HG03280 (cell line): ENCODE measurements around the gene WNT11.

Source experiments
- ATAC-seq: cut with Tn5 transposase; IDR thresholded peaks from one replicate; pipeline ENCODE4 v1.9.1; 2021; ENCODE audit warnings: mild to moderate bottlenecking, moderate library complexity; ENCODE audit not compliant: unreplicated experiment

WNT11 gene

DNA sequence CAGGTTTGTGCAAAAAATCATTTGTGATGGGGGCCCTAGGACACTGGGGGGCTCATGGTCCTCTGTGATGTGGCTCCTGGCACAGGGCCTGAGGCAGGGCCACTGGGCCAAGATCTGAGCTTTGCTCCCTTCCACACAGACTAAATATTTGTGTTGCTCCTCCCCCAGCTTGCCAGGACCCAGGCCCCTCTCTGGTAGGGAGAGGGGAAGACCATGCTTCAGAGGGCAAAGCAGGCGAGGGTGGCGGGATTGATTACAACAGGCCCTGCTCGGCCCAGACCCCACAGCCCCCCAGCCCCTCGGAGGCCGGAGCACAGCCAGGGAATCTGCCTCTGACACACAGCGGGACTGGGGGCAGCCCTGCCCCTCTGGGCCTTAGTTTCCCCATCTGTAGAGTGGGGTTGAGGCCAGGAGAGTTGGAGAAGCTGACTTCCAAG, 29.0 kb downstream of the WNT11 start:
- ATAC-seq: no peak

DNA sequence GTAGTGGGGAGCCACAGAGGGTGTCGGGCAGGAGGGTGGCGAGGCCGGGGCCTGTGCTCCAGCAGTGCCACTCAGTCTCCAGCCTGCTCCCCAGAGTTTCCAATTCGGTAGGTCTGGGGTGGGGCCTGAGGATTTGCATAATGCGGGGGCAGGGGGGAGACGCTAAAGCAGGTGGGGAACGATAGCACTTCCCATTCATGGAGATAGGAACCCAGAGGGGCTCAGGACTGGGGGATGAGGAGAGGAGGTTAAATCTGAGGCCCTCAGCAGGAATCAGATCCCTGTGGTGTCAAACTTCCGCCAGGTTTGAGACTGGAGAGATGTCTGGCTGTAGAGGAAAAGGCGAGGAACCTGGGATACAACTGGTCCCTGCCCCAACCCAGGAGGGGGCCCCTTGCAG, 29.8 kb downstream of the WNT11 start:
- no peak for ATAC-seq

DNA sequence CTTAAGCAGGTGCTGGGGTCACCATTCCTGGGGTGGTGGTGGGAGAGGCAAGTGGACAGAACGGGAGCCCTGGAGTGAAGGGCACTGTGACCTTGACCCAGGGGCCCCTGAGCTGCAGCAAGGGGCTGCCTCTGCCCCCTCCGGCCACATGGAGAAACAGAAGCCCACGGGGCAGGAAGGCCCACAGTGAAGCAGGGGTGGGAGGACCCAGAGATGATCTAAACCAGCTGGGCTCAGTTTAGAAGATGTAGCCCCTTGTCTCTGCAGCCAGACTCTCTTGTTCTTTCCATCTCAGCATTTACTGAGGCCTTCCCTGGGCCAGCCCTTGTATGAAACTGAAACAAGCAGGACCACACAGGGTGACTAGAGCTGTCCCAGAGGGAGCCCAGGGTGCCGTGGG, 30.5 kb downstream of the WNT11 start:
- no peak for ATAC-seq

DNA sequence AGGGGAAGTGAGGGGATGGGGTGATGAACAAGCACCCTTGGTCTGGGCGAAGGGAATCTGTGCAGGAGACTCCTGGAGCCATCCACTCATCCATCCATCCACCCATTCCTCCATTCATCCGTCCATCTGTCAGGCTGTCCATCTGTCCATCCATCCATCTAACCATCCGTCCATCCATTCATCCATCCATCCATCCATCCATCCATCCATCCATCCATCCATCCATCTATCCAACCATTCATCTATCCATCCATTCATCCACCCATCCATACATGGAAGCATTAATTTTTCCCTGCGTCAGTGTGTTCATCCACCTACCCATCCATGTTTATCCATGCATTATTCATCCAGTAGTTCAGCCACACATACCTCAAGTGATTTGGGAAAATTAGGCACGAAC, 32.0 kb downstream of the WNT11 start:
- no peak for ATAC-seq

DNA sequence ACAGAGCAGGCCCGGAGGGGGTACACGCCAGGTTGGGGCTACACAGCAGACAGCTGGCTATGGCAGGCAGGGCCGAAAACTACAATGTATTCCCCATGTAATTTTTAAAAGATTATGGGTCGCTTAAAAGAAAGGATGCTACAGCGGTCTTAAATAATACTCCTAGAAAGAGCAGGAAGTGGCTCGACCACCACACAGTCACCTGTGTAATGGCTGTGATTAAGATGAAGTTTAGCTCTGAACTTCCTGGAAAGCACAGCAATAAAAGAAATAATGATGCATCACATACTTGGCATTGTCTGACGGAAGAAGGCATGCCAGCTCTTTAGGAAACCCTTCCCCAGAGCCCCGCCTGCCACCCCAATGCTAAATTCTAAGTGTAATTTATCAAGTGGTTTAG, 32.6 kb downstream of the WNT11 start:
- ATAC-seq: no peak

DNA sequence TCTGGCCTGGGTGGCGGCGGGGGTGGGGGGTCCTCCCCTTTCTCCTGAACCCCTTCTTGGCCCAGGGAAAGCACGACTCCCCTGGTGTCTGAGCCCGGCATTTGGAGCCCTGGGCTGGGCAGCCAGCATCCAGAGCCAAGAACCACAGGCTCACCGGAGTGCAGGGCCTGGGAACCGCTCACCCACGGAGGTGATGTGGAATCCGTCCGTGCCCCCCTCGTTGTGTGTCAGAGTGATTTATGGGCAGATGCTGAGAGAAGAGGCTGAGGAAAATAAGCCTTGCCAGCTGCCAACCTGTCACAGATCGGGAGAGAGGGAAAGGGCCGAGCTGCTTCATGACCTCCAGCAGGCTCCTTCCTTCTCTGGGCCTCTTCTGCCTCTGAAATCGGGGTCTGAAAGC, 33.7 kb downstream of the WNT11 start:
- ATAC-seq: no peak

DNA sequence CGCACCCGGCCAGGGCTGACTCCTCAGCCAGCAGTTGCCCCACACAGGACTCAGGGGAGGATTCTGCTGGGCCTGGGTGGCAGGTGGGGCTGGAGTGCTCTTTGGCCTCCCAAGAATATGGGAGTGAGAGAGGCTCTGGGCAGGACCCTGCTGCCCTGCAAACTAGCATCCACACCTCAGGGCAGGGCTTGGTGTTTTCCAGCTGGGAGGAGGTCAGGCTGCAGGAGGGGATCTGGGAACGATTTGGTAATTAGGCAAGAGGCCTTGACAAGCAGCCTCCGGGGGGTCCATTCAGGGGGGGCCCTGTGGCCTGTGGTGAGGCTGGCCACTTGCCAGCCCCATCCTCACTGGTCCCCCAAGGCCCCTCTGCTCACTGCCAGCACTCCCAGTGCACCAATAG, 35.8 kb downstream of the WNT11 start:
- ATAC-seq: no peak

DNA sequence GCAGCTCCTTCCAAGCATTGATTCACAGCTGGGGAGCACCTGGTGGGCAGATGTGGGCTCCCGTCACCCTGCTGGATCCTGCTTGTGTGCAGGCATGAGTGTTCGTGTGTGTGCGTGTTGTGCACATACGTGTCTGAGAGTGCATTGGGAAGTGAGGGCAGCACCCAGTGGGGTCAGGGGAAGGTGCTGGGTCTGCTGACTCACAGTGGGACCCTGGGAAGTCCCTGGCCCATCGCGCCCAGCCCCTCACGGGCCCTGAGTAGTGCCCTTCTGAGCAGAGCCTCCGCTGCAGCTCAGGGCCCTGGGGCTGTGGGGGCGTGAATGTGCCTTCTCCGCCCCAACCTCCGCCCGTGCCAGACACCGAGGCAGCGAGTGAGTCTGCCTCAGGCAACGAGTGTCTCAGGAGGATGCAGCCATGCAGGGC, 36.8 kb downstream of the WNT11 start:
- no peak for ATAC-seq

DNA sequence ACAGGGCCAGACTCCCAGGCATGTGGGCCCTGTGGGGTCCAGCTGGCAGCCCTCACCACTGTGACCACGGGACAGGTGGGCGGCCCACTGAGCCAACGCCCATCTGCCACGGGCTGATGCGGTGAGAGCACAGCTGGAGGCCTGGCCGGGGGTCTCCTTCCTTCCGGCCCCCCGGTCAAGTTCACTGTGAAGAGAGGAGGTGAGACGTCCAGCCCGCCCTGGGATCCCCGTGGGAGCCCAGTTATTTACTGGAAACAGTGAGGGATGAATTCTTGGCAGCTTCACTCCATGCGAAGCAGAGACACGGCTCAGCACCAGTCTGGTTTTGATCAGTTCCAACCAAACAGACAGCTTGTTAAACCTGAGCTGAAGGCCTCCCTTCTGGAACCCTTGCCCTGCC, 38.7 kb downstream of the WNT11 start:
- ATAC-seq: no peak

DNA sequence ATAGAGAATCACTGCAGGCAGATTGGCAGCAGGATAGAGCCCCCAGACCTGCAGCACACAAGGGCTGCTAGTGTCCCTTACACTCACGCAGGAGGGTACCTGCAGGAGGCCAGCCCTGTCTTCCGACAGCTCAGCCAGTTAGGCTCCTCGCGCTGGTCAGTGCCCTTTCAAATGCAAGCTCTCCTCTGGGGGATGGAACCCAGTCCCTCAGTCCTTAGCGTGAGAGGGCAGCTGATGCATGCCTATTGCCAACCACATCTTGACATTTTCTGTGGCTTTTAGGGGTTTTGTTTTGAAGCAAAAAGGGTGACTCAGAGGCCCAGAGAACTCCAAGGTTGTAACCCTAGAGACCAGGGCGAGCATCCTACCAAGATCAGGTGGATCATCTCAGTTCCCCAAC, 40.0 kb downstream of the WNT11 start:
- no peak for ATAC-seq

DNA sequence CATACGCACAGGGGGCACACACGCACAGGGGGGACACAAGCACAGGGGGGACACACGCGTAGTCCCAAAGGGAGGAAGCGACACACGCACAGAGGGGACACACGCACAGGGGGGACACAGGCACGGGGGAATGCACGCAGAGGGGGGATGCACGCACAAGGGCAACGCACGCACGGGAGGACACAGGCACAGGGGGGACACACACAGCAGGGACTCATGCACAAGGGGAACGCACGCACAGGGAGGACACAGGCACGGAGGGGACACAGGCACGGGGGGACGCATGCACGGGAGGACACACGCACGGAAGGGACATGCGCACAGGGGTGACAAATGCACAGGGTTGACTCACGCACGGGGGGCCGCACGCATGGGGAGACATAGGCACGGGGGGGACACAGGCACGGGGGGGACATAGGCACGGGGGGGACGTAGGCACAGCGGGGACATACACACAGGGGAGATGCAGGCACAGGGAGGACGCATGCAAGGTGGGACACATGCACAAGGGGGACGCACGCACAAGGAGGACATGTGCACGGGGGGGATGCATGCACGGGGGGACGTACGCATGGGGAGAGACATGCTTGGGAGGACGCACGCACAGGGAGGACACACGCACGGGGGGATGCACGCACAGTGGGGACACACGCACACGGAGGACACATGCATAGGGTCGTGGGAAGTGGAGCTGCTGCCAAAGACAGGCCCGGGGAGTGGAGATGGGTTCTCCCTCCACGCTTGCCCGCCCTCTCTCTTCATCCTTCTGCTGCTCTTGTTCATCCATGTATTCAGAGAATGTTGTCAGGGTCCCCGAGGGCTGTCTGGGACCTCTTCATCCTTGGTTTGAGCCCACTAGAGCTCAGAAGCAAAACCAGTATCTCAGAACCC, 41.2 kb downstream of the WNT11 start:
- ATAC-seq: no peak

DNA sequence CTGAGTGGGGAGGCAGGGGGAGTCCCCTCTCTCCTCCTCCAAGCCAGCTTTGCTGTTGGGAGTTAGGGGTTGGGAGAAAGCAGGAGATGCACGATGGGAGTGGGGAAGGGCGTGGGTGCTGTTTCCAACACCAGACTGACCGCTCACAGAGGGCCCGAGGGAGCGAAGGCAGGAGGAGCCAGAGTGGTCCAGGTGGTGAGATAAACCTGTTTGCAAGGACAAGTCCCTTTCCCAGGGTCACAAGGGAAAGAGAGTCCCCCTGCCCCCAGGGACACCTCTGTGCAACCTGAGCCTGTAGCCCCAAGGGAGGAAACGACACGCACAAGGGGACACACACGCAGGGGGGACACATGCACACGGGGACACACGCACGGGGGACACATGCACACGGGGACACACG, 42.2 kb downstream of the WNT11 start:
- no peak for ATAC-seq

DNA sequence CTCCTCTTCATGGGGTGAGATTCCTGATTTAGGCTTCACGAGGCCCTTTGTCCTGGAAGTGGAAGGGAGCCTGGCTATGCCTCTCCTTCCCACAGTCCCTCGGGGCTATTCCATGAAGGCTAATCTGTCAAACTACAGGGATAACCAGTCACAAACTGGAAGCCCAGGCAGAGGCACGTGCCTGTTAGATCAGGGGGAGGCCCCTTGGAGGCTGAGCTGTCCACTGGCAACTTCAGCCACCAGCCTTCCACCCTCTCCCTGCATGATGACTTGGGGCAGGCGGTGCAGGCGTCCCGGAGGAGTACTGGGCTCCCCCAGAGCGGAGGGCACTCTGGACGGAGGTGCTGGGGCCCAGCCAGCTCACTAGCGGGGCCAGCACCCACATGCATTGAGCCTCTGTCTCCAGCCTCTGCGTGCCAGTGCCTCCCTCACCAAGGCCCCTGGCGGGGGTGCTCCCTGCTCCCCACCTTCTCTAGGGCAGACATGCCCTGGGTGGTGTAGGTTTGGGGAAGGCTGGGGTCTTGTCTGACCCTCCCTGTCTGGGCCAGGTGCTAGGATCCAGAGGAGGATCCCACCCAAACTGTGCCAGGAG, 42.9 kb downstream of the WNT11 start:
- ATAC-seq: no peak

DNA sequence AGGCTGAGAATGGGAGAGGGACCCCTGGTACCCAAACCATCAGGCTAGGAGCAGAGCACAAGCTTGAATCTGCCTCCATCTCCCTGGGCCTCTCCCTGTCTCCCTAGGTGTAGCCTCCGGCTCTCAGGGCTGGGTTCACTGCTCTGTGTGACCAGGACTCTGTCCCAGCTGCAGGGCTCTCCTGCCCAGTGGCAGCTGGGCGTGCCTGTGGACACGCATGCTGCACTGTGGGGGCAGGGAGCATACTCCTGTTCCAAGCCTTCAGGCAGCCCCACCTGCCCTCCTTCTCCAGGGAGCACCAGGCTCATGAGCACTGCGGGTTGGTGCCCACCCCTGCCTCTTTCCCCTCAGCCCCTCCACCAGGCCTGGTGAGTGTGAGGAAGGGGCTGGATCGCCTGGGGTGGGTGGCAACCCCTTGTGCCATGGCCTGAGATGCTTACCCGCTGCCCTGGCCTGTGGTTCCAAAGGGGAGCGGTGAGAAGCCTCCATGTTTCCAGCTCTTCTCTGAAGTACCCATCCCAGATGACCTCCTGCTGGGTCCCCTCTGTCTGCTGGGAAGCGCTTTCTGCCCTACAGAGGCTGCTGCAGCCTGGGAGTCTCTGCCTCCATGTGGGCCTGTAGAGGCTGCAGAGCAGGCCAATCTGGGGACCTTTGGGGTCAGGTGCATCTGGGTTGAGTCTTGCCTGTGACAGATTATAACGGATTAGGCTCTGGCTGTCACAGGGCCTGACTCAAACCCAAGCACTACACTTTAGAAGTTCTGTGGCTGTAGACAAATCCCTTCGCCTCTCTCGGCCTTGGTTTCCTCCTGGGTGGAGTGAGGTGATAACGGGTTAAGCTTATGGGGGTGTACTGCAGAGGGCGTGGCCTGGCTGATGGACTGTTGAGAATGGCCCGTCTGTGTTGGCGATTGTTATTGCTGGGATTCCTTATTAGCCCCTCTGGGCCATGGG, 43.7 kb downstream of the WNT11 start:
- ATAC-seq: no peak

DNA sequence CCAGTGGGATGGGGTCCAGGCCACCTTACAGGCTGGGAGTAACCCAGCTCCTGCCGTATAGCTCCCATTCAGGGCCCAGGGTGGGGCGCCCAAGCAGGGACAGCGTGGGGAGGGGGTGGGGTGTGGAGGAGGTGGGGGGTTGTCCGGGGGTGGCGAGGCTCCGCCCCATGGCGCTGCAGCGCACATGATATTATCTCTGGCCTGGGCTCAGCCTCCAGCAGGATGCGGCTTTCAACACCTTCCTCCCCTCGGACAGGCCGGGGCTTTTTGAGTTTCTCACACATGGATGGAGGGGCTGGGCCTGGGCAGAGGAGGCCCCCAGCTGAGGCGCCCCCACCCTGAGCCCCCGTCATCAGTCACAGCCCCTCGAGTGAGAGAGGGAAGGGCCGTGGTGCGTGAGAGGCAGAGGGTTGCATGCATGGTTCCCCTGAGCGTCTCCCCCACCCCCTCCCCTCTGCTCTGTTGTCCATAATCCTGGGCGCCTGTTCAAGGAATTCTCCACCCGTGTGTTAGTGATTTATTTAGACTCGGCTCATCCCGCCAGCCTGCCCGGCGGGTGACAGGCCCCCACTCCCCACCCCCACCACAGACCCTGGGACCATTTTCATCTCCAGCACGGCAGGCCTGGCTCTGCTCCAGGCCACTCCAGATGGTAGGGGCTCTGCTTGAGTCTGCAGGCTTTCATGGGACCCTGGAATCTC, 44.9 kb downstream of the WNT11 start:
- ATAC-seq: no peak

DNA sequence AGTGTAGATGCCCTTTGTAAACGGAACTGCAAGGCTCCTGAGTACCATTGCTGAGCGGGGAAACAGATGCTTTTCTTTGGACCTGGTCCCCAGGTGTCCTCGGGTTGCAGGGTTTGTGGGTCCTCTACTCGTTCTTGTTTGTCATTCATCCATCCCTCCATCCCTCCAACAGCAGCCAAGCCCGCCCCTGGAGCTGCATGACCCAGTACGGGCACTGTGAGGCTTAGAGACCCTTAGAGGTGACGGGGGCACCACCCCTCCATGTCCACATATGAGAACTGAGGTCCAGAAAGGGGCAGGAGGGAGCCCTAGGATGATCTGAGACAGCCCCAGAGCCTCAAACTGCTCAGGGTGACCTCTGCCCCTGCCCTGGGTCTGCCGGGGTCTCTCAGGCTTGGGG, 45.4 kb downstream of the WNT11 start:
- no peak for ATAC-seq

DNA sequence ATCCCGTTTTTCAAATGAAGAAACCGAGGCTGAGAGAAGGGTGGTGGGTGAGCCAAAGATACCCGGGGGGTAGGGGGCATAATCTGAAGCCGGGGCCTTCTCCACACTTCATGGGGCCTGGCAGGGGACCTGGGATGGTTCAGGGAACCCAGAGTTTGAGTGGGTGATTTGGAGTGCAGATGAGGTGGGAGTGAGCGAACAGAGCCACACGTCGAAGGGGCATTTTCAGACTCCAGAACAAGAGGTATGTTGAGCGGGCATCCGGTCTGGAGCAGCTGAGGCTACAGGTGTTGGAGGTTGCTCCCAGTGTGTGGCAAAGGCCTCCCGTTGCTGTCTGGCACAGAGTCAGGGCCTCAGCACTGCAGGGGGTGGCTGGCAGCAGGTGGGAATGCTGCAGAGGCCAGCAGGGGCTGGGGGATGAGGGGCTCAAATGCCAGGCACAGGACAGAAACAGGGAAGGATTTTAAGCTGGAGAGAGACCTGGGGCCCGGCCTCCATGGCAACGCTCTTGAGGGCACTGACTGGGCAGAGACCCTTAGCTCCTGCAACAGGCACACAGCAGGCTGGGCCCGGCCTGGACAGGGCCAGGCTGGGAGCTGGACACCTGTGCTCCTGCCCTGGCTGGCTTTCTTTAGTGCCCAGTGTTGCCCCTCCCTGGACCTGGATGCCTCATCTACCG, 46.2 kb downstream of the WNT11 start:
- no peak for ATAC-seq

DNA sequence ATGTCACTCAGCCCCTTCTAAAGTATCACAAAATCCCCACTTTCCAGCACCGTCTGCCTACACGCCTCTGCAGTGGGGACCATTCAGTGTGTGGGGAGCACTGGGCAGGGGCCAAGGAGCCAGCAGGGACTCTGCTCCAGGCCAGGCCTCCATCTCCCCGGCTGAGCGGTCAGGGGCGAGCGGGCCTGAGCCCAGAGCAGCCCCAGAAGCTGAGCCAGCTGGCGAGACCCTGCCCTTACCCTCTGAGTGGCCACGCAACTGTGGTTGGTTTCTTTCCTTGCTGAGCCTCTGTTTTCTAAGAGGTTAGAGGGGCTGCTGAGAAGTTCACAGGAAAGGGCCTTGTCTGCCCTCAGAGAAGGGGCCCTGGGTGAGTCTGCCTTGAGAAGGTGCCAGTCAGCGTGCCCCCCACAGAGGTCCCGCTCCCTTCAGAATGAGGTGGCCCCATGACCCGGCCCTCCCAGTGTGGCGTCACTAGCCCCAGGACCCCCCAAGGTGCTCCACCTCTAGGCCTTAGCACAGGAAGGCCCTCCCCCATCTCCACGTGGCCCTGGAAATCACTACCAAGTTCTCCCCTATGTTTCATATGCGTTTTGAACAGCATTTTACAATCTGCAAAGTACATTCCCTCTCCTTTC, 46.9 kb downstream of the WNT11 start:
- ATAC-seq: no peak

DNA sequence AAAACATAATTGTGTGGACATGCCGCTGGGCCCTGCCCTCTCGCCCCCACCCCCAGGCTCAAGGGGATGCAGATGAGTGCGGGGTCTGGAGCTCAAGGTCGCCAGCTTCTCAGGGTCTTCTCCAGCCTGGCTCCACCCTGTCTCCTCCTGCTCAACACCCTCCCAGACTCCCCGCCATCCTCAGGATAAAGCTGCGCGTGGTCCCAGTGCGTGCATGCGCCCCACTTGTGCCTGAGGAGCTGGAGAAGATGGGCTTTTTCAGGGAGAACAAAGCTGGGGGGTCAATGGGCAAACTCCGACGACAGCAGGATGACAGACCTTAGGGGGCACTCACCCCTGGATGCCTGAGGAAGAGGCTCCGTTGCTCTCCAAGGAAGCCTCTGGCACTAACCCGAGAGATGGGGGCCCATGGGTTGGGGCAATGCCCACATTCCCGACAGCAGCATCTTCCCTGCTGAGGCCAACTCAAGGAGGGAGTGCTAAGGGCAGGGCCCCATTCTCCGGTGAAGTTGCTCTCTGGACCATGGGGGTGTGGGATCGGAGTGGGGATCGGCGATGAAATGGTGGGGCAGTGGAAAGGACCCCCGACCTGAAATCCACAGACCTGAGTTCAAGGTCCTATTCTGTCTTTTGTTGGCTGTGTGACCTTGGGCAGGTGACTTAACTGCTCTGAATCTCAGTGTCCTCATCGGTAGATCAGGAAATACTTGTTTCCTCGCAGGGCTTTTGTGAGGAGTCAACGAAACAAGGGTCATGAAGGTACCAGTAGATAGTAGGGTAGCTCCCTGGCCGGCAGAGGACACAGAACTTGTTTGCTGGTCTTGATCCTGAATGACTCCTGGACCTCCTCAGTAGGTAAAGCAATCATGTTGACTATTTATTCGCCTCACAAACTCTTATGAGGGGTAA, 47.7 kb downstream of the WNT11 start:
- ATAC-seq: no peak
